Ovary (tissue), 9 donors: ENCODE measurements around the gene PCDHA7. TPM values are rescaled to one million over a fixed set of nuclear protein-coding genes. Genes with fewer than 3 reads are reported as not detected.
A peak's percentile ranks its signal among the peaks of the same experiment; 100 is the strongest.
"Not testable (repeated sequence)": the region's sequence is repeated elsewhere in the genome, so short reads cannot be mapped to it uniquely, and the experiment has no call there.

Experiments
- DNase-seq, 5 donors: peaks; one replicate each; pipeline ENCODE4 v3.0.0-alpha.2; 2019 to 2020
- H3K27ac ChIP-seq, 2 donors: fragments of 200-600 bp; one replicate each; pipeline versions ENCODE4 v1.5.1 to v1.8.0; 2019 to 2022
- H3K27me3 ChIP-seq: fragments of 200-600 bp; one replicate; pipeline ENCODE4 v1.8.0; 2022
- H3K36me3 ChIP-seq: fragments of 200-600 bp; sonication (generic); one replicate; pipeline ENCODE4 v1.5.1; 2019
- H3K4me1 ChIP-seq: one replicate; pipeline ENCODE4 v1.8.1; 2013; ENCODE audit warnings: mild to moderate bottlenecking, moderate library complexity; ENCODE audit not compliant: insufficient read depth
- H3K4me3 ChIP-seq: fragments of 200-600 bp; sonication (generic); one replicate; pipeline ENCODE4 v1.5.1; 2017
- H3K9me3 ChIP-seq, 2 donors: fragments of 200-600 bp in 1 of 2; sonication (generic) in 1 of 2; one replicate each; pipeline versions ENCODE4 v1.5.1 to v1.8.1; 2013 to 2019; ENCODE audit warnings: mild to moderate bottlenecking in 1 of 2, moderate library complexity in 1 of 2
- EP300 ChIP-seq: sonication (generic); formaldehyde crosslinking; IDR thresholded peaks from one replicate; pipeline ENCODE4 v1.6.1; 2017; ENCODE audit warnings: antibody characterized with exemption
- POLR2A ChIP-seq: fragments of 450-650 bp; IDR thresholded peaks from one replicate; pipeline ENCODE4 v1.6.1; 2017; ENCODE audit warnings: antibody characterized with exemption, mild to moderate bottlenecking, moderate library complexity
- WGBS, 3 donors: extraction: QIAGEN DNeasy Blood & Tissue Kit in 1 of 3; methylation state at CpG; one replicate each; pipeline versions ENCODE4 v1.1.5 to v1.1.7; 2013 to 2017; 5-methylcytosine and 5-hydroxymethylcytosine counted together
- intact Hi-C, 4 donors: fragments of 100-400 bp; cut with DNase I; formaldehyde crosslinking; loops; one replicate each; pipeline versions ENCODE4 v1.11.0 to v1.15.1; 2022 to 2023
- polyA plus RNA-seq, 2 donors: library from polyadenylated mRNA; stranded (reverse); fragments of 200-250 nt in 1 of 2; fragments of 350-450 nt in 1 of 2; fragmentation: Illumina TruSeq in 1 of 2; extraction: RNeasy Lipid Tissue Mini Kit (QIAGEN cat#74804) in 1 of 2; gene quantifications; one replicate each; pipeline ENCODE4 v1.2.3, GENCODE V29; 2013 to 2014
- total RNA-seq, 7 donors: library from RNA; depleted of rRNA in 2 of 7; stranded (reverse); fragments of >200 nt in 2 of 7; fragmentation: NEBNext Ultra II Directional in 3 of 7; extraction: Animal tissue kit (Norgen Biotek cat#: 25700) in 3 of 7; gene quantifications; one replicate each; pipeline versions ENCODE4 v1.1.0 to v1.2.4, GENCODE V29; 2016 to 2023
- TF ChIP-seq, protein P1 (sequence below), 3 donors: fragments of 450-650 bp in 2 of 3; fragments of 200-600 bp in 1 of 3; IDR thresholded peaks; one replicate each; pipeline versions ENCODE4 v1.5.1 to v1.8.0; 2016 to 2022; ENCODE audit warnings: antibody characterized with exemption in 3 of 3, mild to moderate bottlenecking in 1 of 3
- donor health status: DM: no; HTN: no; CAD: no; lungs with moderate emphysema.
- donor health status: DM: no; HTN: no; CAD: no.
- donor health status: Bipolar disorder and iron deficiency.
- donor health status: DM: yes; HTN: yes; CAD: no.
- donor health status: DM: no; HTN: no; CAD: no.
- donor health status: DM: yes; HTN: yes; CAD: no.

Gene PCDHA7
- total and polyA plus RNA-seq, 9 donors = 0.25 to 1.4 (median 0.41) TPM

DNA sequence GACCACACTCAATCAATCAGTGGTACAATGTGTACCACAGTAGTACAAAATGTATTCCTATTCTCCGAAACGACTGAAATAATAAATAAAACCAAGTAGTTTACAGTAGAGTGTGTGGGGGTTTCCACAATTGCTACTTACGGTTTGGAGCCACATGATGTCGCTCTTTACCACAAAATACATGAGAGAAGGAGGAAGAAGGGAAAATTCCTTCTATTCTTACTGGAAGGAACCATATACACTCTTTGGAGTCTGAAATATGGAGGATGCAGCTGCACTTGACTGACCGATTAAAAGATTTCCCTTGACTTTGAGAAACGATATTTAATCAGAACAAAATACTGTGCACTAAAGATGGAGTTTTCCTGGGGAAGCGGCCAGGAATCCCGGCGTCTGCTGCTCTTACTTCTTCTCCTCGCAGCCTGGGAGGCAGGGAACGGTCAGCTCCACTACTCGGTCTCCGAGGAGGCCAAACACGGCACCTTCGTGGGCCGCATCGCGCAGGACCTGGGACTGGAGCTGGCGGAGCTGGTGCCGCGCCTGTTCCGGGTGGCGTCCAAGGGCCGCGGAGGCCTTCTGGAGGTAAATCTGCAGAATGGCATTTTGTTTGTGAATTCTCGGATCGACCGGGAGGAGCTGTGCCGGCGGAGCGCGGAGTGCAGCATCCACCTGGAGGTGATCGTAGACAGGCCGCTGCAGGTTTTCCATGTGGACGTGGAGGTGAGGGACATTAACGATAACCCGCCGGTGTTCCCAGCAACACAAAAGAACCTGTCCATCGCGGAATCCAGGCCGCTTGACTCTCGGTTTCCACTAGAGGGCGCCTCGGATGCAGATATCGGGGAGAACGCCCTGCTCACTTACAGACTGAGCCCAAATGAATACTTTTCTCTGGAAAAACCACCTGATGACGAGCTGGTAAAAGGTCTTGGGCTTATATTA lies 27.0 kb upstream of the PCDHA7 start, which contains the start of gene PCDHA4:
PCDHA4 (plus strand) TSS at position 235 of the 942 bp plus-strand sequence.
- intact Hi-C loops = no loop called here
- Histone ChIP-seq H3K27me3 (no peaks in the 10 kb centered on the region), H3K4me1 (no peaks in the 10 kb centered on the region), H3K27ac (no peak within 1 kb of the TSS), H3K36me3 (no peaks in the 10 kb centered on the region), H3K4me3 (peak within 1 kb of the TSS; percentile 9), H3K9me3 (peaks cover 0 to 18% of the 10 kb centered on the region in 2 donors)
- peak in 2 of 5 donors; percentile 41 to 55 for DNase-seq
- TF ChIP-seq POLR2A = no peak
- no peak for TF ChIP-seq EP300
- TF ChIP-seq, protein P1, sequence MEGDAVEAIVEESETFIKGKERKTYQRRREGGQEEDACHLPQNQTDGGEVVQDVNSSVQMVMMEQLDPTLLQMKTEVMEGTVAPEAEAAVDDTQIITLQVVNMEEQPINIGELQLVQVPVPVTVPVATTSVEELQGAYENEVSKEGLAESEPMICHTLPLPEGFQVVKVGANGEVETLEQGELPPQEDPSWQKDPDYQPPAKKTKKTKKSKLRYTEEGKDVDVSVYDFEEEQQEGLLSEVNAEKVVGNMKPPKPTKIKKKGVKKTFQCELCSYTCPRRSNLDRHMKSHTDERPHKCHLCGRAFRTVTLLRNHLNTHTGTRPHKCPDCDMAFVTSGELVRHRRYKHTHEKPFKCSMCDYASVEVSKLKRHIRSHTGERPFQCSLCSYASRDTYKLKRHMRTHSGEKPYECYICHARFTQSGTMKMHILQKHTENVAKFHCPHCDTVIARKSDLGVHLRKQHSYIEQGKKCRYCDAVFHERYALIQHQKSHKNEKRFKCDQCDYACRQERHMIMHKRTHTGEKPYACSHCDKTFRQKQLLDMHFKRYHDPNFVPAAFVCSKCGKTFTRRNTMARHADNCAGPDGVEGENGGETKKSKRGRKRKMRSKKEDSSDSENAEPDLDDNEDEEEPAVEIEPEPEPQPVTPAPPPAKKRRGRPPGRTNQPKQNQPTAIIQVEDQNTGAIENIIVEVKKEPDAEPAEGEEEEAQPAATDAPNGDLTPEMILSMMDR (IDR thresholded peaks at IDR 0.05) = no peak
- WGBS, 3 donors = 13 to 22% (median 13%) methylated on average over 37 to 44 of the region's 47 CpGs

DNA sequence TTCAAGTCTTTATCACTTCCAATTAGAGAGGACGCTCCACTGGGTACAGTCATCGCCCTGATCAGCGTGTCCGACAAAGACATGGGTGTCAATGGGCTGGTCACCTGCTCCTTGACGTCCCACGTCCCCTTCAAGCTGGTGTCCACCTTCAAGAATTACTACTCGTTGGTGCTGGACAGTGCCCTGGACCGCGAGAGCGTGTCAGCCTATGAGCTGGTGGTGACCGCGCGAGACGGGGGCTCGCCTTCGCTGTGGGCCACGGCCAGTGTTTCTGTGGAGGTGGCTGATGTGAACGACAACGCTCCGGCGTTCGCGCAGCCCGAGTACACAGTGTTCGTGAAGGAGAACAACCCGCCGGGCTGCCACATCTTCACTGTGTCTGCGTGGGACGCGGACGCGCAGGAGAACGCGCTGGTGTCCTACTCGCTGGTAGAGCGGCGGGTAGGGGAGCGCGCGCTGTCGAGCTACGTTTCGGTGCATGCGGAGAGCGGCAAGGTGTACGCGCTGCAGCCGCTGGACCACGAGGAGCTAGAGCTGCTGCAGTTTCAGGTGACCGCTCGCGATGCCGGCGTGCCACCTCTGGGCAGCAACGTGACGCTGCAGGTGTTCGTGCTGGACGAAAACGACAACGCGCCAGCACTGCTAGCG lies 25.7 kb upstream of the PCDHA7 start:
- peaks cover 0 to 11% of the 10 kb centered on the region in 2 donors for H3K9me3 ChIP-seq
- H3K4me1 ChIP-seq, H3K36me3 ChIP-seq, intact Hi-C loops, H3K27me3 ChIP-seq, H3K27ac ChIP-seq, DNase-seq, H3K4me3 ChIP-seq: not testable (repeated sequence)
- 54 to 70% (median 59%) methylated on average over 60 to 62 of the region's 62 CpGs for WGBS, 3 donors

DNA sequence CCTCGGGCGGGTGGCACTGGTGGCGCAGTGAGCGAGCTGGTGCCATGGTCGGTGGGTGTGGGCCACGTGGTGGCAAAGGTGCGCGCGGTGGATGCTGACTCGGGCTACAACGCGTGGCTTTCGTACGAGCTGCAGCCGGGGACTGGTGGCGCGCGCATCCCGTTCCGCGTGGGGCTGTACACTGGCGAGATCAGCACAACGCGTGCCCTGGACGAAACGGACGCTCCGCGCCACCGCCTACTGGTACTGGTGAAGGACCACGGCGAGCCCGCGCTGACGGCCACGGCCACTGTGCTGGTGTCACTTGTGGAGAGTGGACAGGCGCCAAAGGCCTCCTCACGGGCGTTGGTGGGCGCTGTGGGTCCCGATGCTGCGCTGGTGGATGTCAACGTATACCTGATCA lies 25.2 kb upstream of the PCDHA7 start:
- WGBS, 3 donors = 59 to 72% (median 67%) methylated on average over 40 to 43 of the region's 43 CpGs
- H3K27ac ChIP-seq = no peak overlapping the region
- intact Hi-C loops = no loop called here
- H3K36me3 ChIP-seq = no peaks in the 10 kb centered on the region
- no peaks in the 10 kb centered on the region for H3K27me3 ChIP-seq
- no peaks in the 10 kb centered on the region for H3K4me1 ChIP-seq
- no peak overlapping the region for H3K4me3 ChIP-seq
- peaks cover 0 to 11% of the 10 kb centered on the region in 2 donors for H3K9me3 ChIP-seq
- TF ChIP-seq EP300 (no peak), POLR2A (no peak)
- TF ChIP-seq, protein P1 (IDR thresholded peaks at IDR 0.05) = no peak
- no peak for DNase-seq

- DNase-seq = peak in 1 of 5 donors; percentile 44
- H3K4me3 ChIP-seq = no peak within 1 kb of the TSS
- H3K36me3 ChIP-seq = no peaks in the 10 kb centered on the region
- TF ChIP-seq EP300 (no peak), POLR2A (no peak)
- TF ChIP-seq, protein P1 (IDR thresholded peaks at IDR 0.05) = no peak
- no peaks in the 10 kb centered on the region for H3K4me1 ChIP-seq
- intact Hi-C loops = no loop called here
- no peak within 1 kb of the TSS for H3K27ac ChIP-seq
- no peaks in the 10 kb centered on the region for H3K27me3 ChIP-seq
- WGBS, 3 donors = 22 to 34% (median 31%) methylated on average over 39 of the region's 39 CpGs
- H3K9me3 ChIP-seq = peaks cover 0 to 8% of the 10 kb centered on the region in 2 donors
Measured at GRCh38 chr5:140821375-140822280, 12.4 kb upstream of the PCDHA7 start, which contains the start of gene PCDHA5. TSS of gene PCDHA5 (plus strand) at chr5:140821613.
